Measurements from ENCODE around the gene ALDH3B1. TPM values are rescaled to one million over a fixed set of nuclear protein-coding genes. Genes with fewer than 3 reads are reported as not detected.
A peak's percentile ranks its signal among the peaks of the same experiment; 100 is the strongest.

ALDH3B1 gene
- total RNA-seq, 1 donor from 2014 or later, result 0.20 TPM

DNA sequence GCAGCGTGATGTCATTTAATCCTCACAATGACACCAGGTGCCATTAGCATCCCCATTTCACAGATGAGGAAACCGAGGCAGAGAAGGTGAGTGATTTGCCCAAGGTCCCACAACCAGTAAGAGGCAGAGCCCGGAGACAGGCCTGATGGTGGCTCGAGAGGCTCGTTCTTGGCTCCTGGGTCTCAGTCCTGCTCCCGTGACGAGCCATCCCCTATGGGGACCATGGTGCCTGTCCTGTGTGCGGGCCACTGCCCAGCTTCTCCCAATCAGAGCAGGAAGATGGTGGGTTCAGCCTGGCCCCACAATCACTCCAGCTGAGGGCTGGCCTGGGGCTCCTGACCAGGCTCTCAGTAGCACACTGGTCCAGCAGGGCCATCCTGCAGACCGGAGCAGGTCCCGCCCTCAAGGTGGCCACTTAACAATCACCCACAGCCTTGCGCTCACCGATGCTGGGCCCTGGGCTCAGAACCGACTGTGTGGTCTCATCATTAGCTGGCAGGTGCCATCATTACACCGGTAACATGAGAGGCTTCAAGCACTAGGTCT, 3.6 kb downstream of the ALDH3B1 start:
- DNase-seq (ENCODE audit: low read depth in 2 of 2), result no peak

DNA sequence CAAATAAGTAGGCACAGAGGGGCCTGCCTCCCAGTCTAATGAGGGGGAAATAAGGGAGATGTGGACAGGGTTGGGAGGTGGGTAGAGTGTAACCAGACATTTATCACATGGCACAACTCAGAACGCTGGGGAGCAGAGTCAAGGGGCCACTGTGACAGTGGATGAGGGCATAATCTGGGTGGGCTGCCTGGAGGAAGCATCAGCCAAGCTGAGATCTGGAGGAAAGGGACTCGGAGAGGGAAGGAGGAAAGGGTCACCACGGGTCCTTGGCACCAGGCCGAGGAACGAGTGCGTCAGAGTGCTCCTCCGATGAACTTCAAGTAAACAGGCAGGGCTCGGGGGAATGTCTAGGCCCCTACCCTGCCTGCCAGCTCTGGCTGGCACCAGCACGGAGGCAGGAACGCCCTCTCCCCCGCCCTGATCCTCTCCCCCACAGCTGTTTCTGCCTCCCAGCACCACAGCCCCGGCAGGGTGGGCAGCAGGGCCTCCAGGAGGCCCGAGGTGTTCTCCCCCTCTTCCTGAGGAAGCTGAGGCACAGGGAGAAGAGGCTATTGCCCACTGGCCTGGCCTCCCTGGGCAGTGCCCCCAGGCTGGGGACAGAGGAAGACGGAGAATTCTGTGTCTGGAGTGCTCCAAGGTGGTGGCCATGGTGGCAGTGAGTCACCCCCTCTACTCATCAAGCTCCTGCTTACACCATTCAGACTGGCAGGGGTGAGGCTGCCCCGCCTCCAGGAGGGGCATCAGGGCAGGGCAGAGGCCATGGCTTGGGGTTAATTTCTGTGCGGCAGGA, 4.2 kb downstream of the ALDH3B1 start:
- peak in 1 of 2 donors; percentile 77 for DNase-seq (ENCODE audit: low read depth in 2 of 2)

DNA sequence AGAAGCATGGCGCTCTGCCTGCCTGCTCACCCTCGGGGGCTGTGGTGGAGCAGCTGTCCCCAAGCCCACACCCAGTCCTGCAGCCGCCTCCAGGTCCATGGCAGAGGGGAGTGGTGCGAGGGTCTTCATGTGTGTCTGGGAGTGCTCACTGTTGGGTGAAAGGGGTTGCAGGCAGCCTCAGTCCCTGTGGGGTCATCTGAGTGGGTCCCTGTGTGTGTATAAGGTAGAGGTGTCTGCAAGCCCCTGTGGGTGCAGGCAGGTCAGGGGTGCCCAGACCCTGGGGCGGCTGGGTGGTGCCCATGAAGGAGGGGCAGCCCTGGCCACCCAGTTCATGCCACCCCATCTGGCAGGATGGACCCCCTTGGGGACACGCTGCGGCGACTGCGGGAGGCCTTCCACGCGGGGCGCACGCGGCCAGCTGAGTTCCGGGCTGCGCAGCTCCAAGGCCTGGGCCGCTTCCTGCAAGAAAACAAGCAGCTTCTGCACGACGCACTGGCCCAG, 4.9 kb downstream of the ALDH3B1 start:
- no peak for DNase-seq (ENCODE audit: low read depth in 2 of 2)

DNA sequence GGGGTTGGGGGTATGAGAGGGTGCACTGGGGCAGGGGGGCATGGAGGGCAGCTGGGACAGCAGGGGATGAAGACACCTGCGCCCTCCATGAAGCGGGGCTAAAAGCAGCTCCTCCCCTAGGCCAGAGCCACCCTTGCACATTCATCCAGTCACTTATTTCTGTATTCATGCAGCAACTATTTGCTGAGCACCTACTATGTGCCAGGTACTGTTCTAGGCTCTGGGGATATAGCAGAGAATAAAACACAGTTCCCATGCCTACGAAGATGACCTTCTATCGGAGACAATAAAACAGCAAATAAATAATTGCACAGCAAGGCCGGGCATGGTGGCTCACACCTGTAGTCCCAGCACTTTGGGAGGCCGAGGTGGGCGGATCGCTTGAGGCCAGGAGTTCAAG, 5.3 kb downstream of the ALDH3B1 start:
- no peak for DNase-seq (ENCODE audit: low read depth in 2 of 2)

DNA sequence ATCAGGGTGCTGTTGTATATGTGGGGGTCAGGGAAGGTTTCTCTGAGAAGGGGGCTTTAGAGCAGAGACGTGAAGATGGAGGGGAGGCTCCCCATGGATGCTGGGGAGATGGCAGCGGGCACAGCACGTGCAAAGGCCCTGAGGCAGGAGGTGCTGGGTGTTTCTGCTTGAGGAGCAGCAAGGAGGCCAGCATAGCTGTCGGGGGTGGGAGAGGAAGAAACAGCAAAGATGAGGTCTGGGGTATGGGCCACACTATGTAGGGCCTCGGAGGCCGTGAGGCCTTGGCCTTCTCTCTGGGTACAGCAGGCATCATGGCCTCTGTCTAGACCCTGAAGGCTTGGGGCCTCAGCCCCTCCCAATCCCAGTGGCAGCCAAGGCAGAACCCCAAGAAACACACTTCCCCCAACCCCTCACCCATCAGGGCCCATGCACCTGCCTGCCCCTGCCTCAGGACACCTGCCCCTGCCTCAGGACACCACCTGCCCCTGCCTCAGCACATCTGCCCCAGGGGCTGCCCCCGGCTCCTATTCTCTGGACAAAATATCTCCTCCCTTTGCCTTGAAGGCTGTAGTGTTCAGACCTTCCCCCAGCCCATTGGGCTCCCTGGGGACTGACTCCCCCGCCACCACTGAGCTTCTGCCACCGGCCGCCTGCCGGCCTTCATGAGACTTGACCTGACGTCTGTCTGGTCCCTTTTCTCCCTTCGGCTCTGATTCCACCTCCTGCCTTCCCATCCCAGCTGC, 6.2 kb downstream of the ALDH3B1 start:
- DNase-seq (ENCODE audit: low read depth in 2 of 2), result no peak

DNA sequence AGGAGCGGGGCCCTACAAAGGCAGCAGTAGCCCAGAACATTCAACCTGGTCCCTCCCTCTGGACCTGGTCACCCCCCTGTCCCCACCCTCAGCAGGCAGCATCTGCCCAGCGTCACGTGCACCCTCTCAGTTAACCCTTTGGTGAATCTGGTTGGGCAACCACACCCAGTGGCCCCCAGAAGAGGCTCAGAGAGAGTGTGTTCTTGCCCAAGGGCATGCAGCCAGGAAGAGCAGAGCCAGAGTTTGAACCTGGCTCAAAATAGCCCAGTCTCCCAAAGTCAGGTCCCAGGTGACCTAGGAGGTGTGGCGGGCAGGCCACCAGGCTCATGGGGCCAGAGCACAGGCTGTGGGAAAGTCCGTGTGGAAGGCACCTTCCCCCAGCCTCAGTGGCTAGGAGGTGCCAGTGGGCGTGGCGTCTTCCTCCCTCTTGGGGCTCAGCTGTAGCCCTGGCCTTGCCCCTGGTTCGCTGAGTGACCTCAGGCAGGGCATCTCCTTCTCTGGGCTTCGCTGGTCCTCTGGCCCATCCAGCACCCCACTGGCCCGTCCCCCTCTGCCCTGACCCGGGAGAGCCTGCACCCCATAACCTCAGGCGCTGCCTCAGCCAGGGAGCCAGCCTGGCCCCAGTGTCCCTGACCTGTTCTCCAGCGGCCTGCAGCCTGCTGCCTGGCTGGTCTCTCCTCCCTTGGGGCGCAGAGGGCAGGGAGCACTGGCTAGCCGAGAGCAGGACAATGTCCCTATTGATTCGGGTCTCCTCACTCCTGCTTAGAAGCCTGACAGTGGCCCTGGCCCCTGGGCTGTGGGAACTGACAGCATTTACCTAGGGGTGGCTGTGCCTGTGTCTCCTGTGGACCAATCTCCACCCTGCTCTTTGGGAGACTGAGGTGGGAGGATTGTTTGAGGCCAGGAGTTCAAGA, 7.0 kb downstream of the ALDH3B1 start:
- no peak for DNase-seq (ENCODE audit: low read depth in 2 of 2)

DNA sequence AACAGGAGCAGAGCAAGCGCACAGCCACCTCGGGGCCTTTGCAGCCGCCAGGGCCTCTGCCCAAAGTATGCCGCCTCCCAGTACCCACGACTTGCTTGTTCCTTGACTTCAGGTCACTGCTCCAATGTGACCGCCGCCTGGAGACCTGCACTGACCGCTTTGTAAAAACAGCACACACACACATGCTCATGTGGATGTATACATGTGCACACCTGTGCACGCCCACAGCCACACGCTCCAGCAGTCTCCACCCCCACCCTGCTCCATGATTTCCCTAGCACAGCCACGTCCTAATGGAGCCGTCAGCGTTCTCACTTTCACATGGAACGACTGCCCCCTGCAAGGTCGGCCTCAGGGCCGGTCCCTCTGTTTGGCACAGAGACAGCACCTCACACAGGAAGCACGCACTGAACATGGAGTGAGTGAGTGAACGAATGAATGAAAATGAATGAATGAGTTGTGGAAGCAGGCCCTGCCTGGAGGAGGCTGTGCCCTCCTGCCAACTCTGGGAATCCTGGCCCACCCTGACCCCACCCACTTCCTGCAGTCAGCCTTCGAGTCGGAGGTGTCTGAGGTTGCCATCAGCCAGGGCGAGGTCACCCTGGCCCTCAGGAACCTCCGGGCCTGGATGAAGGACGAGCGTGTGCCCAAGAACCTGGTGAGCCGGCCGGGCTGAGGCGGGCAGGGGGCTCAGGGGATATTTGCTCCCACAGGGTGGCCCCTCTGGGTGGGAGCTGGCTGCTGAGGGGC, 8.0 kb downstream of the ALDH3B1 start:
- no peak for DNase-seq (ENCODE audit: low read depth in 2 of 2)

DNA sequence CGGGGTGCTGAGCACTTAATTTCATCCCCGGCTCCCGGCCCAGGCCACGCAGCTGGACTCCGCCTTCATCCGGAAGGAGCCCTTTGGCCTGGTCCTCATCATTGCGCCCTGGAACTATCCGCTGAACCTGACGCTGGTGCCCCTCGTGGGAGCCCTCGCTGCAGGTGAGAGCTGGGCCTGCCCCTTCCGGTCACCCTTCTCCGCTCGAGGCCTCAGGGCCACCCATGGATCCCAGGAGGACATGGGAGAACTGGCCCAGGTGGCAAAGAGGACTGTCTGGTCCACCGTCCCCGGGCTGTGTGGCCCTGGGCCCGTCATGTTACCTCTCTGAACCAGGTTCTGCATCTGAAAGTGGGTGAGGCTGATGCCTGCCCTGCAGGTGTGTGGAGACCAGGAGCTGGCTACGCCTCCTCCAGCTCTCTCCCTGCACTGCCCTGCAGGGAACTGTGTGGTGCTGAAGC, 8.6 kb downstream of the ALDH3B1 start:
- no peak for DNase-seq (ENCODE audit: low read depth in 2 of 2)

DNA sequence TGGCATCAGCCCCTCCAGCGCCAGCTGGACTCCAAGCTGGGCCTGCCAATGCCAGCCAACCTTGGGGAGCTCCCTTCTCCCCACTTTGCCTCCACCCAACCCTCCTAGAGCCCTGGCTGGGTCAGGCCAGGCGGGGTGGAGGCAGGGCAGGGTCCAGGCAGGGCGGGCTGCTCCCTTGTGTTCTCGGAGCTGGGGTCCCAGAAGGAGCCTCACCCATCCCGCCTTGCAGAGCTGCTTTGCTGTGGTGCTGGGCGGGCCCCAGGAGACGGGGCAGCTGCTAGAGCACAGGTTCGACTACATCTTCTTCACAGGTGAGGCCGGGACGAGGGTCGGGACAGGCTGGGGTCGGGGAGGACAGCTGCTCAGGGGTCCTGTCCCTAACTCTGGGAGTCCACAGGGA, 9.4 kb downstream of the ALDH3B1 start:
- DNase-seq (ENCODE audit: low read depth in 2 of 2), result no peak

DNA sequence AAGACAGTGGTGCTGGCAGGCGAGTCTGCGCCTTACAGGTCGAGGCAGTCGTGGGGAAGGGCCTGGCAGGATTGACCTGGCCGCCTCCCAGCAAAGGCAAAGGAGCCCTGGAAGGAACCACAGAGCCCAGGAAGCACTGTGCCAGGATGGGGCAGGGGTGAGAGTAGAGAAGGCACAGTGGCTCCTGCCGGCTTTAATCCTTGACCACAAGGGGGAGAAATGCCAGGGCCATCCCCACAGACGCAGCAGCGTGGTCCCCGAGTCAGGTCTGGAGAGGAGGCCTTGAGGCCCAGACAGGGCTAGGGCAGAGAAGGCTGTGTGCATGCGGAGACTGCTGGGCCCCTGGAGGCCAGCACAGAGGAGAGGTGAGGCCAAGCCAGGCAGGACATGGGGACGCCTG, 10.4 kb downstream of the ALDH3B1 start:
- peak; percentile 40 to 46 for DNase-seq (ENCODE audit: low read depth in 2 of 2)

DNA sequence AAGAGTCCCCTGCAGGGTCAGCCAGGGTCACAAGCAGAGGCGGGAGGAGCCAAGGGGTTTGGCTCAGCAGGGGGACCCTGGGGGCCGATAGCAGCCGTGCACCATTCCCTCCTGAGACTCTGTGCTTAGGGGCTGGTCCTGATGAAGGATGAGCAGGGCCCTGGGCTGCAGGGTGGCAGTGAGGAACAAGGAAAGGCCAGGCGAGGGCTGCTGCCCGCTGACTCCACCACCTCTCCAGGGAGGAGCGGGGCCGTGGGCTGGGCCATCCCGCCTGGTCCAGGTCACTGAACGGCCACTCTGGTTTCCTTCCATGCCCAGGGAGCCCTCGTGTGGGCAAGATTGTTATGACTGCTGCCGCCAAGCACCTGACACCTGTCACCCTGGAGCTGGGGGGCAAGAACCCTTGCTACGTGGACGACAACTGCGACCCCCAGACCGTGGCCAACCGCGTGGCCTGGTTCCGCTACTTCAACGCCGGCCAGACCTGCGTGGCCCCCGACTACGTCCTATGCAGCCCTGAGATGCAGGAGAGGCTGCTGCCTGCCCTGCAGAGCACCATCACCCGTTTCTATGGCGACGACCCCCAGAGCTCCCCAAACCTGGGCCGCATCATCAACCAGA, 11.2 kb downstream of the ALDH3B1 start:
- peak in 1 of 2 donors; percentile 33 for DNase-seq (ENCODE audit: low read depth in 2 of 2)

DNA sequence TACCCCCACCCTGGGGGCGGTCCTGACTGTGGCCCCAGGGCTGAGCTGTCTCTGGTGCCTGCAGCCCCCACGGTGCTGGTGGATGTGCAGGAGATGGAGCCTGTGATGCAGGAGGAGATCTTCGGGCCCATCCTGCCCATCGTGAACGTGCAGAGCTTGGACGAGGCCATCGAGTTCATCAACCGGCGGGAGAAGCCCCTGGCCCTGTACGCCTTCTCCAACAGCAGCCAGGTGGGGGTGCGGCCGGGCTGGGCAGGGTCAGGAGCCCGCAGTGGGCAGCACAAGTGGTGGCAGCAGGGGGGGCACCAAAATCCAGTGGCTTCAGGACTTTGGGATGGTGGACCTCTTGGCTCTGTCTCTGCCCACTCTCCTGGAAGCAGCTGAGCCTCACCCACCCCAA, 12.4 kb downstream of the ALDH3B1 start:
- DNase-seq (ENCODE audit: low read depth in 2 of 2), result no peak

DNA sequence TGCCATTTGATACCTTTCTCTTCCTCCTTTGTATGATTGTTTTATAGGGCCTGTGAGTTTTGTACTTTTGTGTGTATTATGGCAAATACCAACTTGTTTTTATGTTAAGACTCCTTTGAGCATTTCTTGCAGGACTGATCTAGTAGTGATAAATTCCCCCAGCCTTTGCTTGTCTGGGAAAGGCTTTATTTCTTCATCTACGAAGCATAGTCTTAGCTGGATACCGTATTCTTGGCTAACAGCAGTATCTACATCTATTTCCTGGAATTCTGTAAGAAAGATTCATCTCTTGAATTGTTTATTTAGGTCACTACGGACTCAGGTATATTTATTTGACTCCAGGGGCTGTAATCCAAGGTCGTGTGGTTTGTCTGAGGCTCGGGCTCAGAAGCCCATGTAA, 14.4 kb downstream of the ALDH3B1 start:
- DNase-seq (ENCODE audit: low read depth in 2 of 2), result no peak

DNA sequence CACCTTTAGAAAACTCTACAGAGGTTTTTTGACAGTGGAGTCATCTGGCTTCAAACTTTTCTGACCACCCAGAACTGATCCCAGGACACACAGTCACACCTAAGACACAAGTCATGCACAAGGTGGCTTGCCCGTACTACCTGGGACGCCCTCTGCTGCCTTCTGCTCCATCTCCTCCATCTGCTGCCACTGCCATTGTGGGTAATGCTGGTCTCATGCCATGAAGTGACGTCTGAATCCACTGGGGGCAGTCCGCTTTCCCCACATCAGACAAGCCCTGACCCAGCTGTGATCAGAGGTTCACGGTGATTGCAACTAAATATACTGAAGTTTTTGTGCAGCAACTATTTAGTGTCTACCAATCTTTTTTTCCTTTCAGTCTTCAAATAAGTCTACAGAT, 14.9 kb downstream of the ALDH3B1 start:
- no peak for DNase-seq (ENCODE audit: low read depth in 2 of 2)

DNA sequence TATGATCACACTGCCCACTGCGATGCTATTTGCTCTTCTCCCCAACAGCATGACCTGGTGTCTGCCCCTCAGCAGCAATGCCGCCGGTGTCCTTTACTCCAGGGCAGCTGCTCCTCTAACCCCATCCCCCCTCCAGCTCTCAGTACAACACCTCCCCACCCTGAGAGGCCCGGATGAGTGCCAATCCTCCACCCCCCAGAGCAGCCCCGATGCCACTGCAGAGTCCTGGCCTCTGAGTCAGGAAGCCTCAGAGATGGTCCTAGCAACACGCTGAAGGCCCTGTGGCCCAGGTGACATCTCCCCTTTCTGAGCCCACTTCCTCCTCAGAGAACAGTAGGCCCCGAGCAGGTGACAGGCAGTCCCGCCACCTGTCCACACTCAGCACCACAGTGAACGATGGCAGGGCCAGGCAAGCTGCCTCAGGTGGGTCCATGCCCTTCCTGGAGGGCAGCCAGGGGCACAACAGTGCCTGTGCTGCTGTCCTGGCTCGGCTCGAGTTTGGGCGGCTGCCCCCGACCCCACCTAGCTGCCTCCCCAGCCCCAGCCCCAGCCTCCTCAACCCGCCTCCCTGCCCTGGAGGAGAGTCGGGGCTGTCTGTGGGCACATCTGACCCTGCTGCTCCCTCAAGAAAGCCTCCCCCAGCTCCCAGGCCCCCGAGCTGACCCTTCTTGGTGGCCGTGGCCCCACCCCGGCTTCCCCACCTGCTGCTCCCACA, 16.4 kb downstream of the ALDH3B1 start:
- DNase-seq (ENCODE audit: low read depth in 2 of 2), result no peak

DNA sequence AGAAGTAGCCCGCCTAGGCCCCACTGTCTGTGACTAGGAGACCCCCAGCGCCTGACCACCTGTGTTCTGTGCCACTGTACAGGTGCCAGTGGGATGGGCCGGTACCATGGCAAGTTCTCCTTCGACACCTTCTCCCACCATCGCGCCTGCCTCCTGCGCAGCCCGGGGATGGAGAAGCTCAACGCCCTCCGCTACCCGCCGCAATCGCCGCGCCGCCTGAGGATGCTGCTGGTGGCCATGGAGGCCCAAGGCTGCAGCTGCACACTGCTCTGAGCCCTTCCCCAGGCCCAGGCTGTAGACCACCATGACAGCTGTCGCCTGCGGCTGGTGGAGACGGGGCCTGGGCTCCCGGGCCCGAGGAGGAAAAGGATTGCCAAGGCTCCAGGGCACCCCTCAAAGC, 17.5 kb downstream of the ALDH3B1 start:
- no peak for DNase-seq (ENCODE audit: low read depth in 2 of 2)

DNA sequence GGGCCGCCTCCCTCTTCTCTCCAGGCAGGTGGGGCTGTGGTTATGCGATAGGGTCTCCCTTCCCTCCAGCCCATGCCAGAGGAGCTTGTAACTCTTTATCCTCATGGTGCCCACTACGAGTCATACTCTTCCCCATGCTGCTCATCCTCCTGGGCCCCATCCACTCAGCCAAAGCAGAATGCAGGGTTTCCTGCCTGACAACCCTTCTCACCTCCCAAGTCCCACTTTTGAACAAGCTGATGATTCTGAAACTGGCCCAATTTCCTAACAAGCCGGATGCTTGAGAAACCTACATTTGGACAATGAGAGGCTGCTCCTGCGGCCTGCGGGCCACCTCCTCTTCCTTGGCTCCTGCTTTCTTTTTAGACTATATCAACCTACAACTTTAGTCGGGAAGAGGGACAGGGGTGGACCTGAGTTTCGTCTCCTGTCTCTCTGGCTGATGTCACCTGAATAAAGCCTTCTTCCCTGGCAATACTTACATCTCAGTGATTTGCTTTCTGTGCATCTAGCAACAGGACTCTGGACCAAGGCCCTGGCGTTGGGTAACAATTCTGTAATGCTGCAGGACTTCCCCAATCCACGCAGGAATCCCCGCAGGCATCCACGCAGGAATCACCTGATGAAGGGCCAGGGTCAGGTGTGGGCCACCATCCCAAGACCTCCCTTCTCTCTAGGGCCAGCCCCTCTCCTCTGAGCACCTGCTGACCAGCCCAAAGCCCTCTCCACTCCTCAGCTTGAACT, 18.8 kb downstream of the ALDH3B1 start:
- peak in 1 of 2 donors; percentile 7 for DNase-seq (ENCODE audit: low read depth in 2 of 2)

DNA sequence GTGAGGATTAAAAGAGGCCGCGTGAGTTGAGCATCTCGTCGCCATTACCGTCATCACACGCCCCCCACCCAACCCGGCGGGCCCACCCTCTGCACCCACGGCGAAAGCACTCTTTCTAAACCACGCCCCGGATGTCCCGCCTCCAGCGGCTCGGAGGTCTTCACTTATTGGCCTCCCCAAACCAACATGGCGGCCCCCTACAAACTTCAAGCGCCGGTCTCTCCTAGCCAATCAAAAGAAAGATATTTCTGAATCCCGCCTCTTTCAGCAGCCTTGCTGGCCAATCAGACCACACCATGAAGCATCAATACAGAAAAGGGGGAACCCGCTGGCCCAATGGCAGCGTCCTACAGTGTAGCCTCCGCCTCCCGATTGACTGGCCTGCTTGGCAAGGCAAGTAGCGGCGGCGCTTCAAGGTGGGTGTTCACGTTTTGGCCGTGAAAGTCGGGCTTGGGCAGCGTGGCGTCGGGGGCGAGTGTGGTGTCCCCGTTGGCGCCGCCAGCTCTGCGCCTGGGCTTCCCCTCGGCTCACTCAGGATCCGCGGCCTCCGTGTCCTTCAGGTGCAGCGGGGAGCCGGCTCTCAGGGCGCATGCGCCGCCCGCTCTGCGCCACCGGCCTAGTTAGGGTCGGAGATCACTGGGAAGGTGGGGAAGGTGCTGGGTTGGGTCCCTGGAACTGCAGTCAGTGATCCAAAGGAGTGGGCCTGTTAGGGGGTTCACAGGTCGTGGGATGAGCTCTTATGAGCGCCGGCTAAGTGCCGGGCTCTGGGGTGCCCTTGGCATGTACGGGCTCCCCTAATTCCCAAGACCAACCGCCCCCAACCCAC, 20.4 kb downstream of the ALDH3B1 start, which contains the start of gene NDUFS8:
Gene NDUFS8 (plus strand): TSS at position 364 of the 826 bp plus-strand sequence. CDS start 1,471 bp downstream, outside the sequence.
- DNase-seq (ENCODE audit: low read depth in 2 of 2), result peak; percentile 99

All from lung microvascular endothelial cell (primary cell).